HCT116 (cell line): ENCODE measurements around the gene KCNH5. TPM values are rescaled to one million over a fixed set of nuclear protein-coding genes. Genes with fewer than 3 reads are reported as not detected.

Source experiments
- ATAC-seq: fragments of 200-7000 bp; cut with Tn5 transposase; 2 replicates; pipeline ENCODE4 v1.9.1; 2020; ENCODE audit warnings: mild to moderate bottlenecking, moderate library complexity
- BruUV-seq: library from RNA; stranded (reverse); fragments of 400-500 nt; replicated peaks from 2 replicates; lab custom pipeline; 2021; lab: Mats Ljungman, UMichigan
- CTCF ChIA-PET: fragments of 300-600 bp; sonication (Branson Sonifier 250); formaldehyde crosslinking; loops from one replicate; lab custom pipeline; 2021; ENCODE audit warnings: antibody characterized with exemption; lab: Charles Lee
- POLR2A ChIA-PET: fragments of 300-600, 350-600 bp; sonication (Branson Sonifier 250); formaldehyde crosslinking; loops from one replicate; lab custom pipeline; 2021; ENCODE audit warnings: antibody characterized with exemption; lab: Charles Lee
- RAD21 ChIA-PET, 2 experiments: fragments of 300-600 bp; sonication (Branson Sonifier 250); formaldehyde crosslinking; loops; one replicate each; lab custom pipeline; 2023; ENCODE audit warnings: low total read pairs in 2 of 2; ENCODE audit not compliant: uncharacterized antibody in 2 of 2, unreplicated experiment in 2 of 2, low non-redundant PET in 1 of 2; lab: Charles Lee
- DNase-seq: peaks from one replicate; pipeline ENCODE4 v3.0.0-alpha.2; 2010; ENCODE audit warnings: low read depth, low spot score
- H2AFZ ChIP-seq: fragments of 200-600 bp; shearing (Covaris generic), sonication (generic); 2 replicates; pipeline ENCODE4 v1.6.1; 2017; ENCODE audit warnings: low read depth, mixed run types, mixed read lengths, antibody characterized with exemption, low read length; ENCODE audit not compliant: poor library complexity, severe bottlenecking
- H3K27ac ChIP-seq: 2 replicates; pipeline ENCODE4 v1.5.1; 2012; ENCODE audit warnings: low read depth, low read length
- H3K27me3 ChIP-seq: fragments of 200-600 bp; sonication (generic); 2 replicates; pipeline ENCODE4 v1.6.1; 2016; ENCODE audit warnings: mixed run types, low read length, mixed read lengths; ENCODE audit not compliant: insufficient read depth
- H3K36me3 ChIP-seq, 2 experiments: fragments of 200-500 bp in 1 of 2; fragments of 200-600 bp in 1 of 2; sonication (Bioruptor generic) in 1 of 2; sonication (generic) in 1 of 2; 2 replicates each; pipeline versions ENCODE4 v1.5.1 to v1.6.1; 2014 to 2016; ENCODE audit warnings: low read length in 2 of 2, inconsistent platforms in 1 of 2, mixed read lengths in 1 of 2, mixed run types in 1 of 2; ENCODE audit not compliant: insufficient read depth in 2 of 2, control insufficient read depth in 1 of 2
- H3K4me1 ChIP-seq, 2 experiments: fragments of 200-600 bp in 1 of 2; sonication (generic) in 1 of 2; 2 replicates each; pipeline versions ENCODE4 v1.5.1 to v1.6.1; 2012 to 2017; ENCODE audit warnings: low read length in 2 of 2, inconsistent platforms in 1 of 2, mild to moderate bottlenecking in 1 of 2, mixed read lengths in 1 of 2, mixed run types in 1 of 2, moderate library complexity in 1 of 2; ENCODE audit not compliant: insufficient read depth in 2 of 2, control insufficient read depth in 1 of 2
- H3K4me2 ChIP-seq: fragments of 200-600 bp; sonication (generic); 2 replicates; pipeline ENCODE4 v1.6.1; 2017; ENCODE audit warnings: mixed run types, low read length, mixed read lengths
- H3K4me3 ChIP-seq, 2 experiments: fragments of 200-600 bp in 1 of 2; sonication (generic) in 1 of 2; replicated peaks in 1 of 2; 2 replicates each; pipeline ENCODE4 v1.5.1; 2011 to 2016; ENCODE audit warnings: low read length in 2 of 2, control low read depth in 1 of 2, low read depth in 1 of 2, mild to moderate bottlenecking in 1 of 2, mixed read lengths in 1 of 2, mixed run types in 1 of 2
- H3K79me2 ChIP-seq: fragments of 200-600 bp; sonication (generic); 2 replicates; pipeline ENCODE4 v1.6.1; 2017; ENCODE audit warnings: mild to moderate bottlenecking, mixed run types, low read length, moderate library complexity, mixed read lengths; ENCODE audit not compliant: insufficient read depth
- H3K9ac ChIP-seq: fragments of 200-600 bp; sonication (generic); 2 replicates; pipeline ENCODE4 v1.6.1; 2016; ENCODE audit warnings: low read length, mixed read lengths
- H3K9me2 ChIP-seq: fragments of 200-600 bp; sonication (generic), shearing (Covaris generic); 2 replicates; pipeline ENCODE4 v1.6.1; 2017; ENCODE audit warnings: mixed run types, mild to moderate bottlenecking, moderate library complexity; ENCODE audit not compliant: insufficient read depth
- H3K9me3 ChIP-seq, 2 experiments: fragments of 200-500 bp in 1 of 2; fragments of 200-600 bp in 1 of 2; sonication (Bioruptor generic) in 1 of 2; sonication (generic) in 1 of 2; 2 replicates each; pipeline ENCODE4 v1.6.1; 2014 to 2017; ENCODE audit warnings: low read length in 2 of 2, mixed read lengths in 2 of 2, inconsistent platforms in 1 of 2, low read depth in 1 of 2, mild to moderate bottlenecking in 1 of 2, mixed run types in 1 of 2, moderate library complexity in 1 of 2; ENCODE audit not compliant: control insufficient read depth in 1 of 2, insufficient read depth in 1 of 2
- H4K20me1 ChIP-seq: fragments of 200-600 bp; sonication (generic), shearing (Covaris generic); 2 replicates; pipeline ENCODE4 v1.6.1; 2017; ENCODE audit warnings: mixed run types, mild to moderate bottlenecking, moderate library complexity; ENCODE audit not compliant: insufficient read depth
- ELF1 ChIP-seq: IDR thresholded peaks from 2 replicates; pipeline ENCODE4 v1.6.1; 2012; ENCODE audit warnings: low read depth, borderline replicate concordance
- EZH2 ChIP-seq: fragments of 200-600 bp; sonication (generic); IDR thresholded peaks from 2 replicates; pipeline ENCODE4 v1.6.1; 2017; ENCODE audit warnings: antibody characterized with exemption, mixed run types
- EZH2phosphoT487 ChIP-seq: fragments of 200-600 bp; IDR thresholded peaks from 2 replicates; pipeline ENCODE4 v1.6.1; 2018; ENCODE audit warnings: antibody characterized with exemption, borderline replicate concordance
- FOSL1 ChIP-seq: IDR thresholded peaks from 2 replicates; pipeline ENCODE4 v1.6.1; 2012; ENCODE audit warnings: low read depth
- MAX ChIP-seq: IDR thresholded peaks from 2 replicates; pipeline ENCODE4 v1.6.1; 2012
- TCF7L2 ChIP-seq: IDR thresholded peaks from 2 replicates; pipeline ENCODE4 v1.7.0; 2011; ENCODE audit warnings: borderline replicate concordance, inconsistent platforms; ENCODE audit not compliant: insufficient read depth, insufficient read length; ENCODE audit errors: extremely low read depth
- ZFX ChIP-seq: fragments of 450-650 bp; IDR thresholded peaks from 2 replicates; pipeline ENCODE4 v1.6.1; 2017
- intact Hi-C: fragments of 100-400 bp; cut with micrococcal nuclease; formaldehyde crosslinking; loops from 2 replicates; pipeline ENCODE4 v1.10.0; 2022
- total RNA-seq: library from RNA; stranded (reverse); gene quantifications from one replicate; pipeline ENCODE4 v1.2.1, GENCODE V29; 2021; ENCODE audit not compliant: unreplicated experiment
- TF ChIP-seq, protein P1 (sequence below), 3 experiments: fragments of 200-600 bp in 1 of 3; sonication (generic) in 1 of 3; IDR thresholded peaks in 2 of 3; conservative IDR thresholded peaks in 1 of 3; 2 replicates each; pipeline ENCODE4 v1.5.1; 2012 to 2017; ENCODE audit warnings: low read depth in 2 of 3, low read length in 2 of 3, antibody characterized with exemption in 1 of 3, borderline replicate concordance in 1 of 3, control low read depth in 1 of 3, mild to moderate bottlenecking in 1 of 3, mixed read lengths in 1 of 3, mixed run types in 1 of 3, moderate library complexity in 1 of 3; ENCODE audit not compliant: insufficient read depth in 1 of 3

KCNH5 gene
- total RNA-seq, 1 experiment from 2014 or later: not detected

GRCh38 chr14:63032641-63033040 is 12.6 kb downstream of the KCNH5 start (continued):
- TF ChIP-seq, protein P1, sequence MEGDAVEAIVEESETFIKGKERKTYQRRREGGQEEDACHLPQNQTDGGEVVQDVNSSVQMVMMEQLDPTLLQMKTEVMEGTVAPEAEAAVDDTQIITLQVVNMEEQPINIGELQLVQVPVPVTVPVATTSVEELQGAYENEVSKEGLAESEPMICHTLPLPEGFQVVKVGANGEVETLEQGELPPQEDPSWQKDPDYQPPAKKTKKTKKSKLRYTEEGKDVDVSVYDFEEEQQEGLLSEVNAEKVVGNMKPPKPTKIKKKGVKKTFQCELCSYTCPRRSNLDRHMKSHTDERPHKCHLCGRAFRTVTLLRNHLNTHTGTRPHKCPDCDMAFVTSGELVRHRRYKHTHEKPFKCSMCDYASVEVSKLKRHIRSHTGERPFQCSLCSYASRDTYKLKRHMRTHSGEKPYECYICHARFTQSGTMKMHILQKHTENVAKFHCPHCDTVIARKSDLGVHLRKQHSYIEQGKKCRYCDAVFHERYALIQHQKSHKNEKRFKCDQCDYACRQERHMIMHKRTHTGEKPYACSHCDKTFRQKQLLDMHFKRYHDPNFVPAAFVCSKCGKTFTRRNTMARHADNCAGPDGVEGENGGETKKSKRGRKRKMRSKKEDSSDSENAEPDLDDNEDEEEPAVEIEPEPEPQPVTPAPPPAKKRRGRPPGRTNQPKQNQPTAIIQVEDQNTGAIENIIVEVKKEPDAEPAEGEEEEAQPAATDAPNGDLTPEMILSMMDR (IDR thresholded peaks at IDR 0.05 in 2 of 3, conservative IDR thresholded peaks at IDR 0.05 in 1 of 3; ENCODE audit: borderline replicate concordance in 1 of 3, insufficient read depth in 1 of 3, low read depth in 2 of 3, low read length in 2 of 3): no peak
- no peak for TF ChIP-seq ELF1
- TF ChIP-seq FOSL1: no peak
- TF ChIP-seq TCF7L2: no peak
- TF ChIP-seq MAX: no peak
- TF ChIP-seq, all 23 proteins: peak for 0

DNA sequence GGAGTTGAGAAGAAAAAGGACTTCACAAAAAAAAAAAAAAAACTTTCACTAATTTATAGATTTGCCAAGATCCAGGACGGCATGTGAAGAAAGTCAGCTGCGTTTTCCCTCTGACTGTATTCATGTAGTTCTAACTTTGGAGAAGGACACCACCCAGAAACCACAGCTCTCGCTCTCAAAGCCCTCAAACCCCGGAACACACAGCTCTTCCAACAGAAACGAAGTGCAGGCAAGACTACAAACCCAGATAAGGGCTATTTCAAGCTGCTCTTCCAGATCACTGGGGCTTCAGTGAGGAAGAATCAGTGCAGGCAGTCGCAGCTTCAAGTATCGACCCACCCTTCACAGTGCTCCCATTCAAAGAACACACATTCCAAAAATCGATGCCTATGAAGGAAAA is 13.2 kb downstream of the KCNH5 start:
- intact Hi-C loops: no loop called here

More for the DNA sequence above, 13.2 kb downstream of the KCNH5 start:
- ChIA-PET CTCF (no interaction called here), POLR2A (no interaction called here), RAD21 (no interaction called here)
- H3K9me2 ChIP-seq: no peaks in the 10 kb centered on the region
- no peak overlapping the region for H3K4me2 ChIP-seq
- TF ChIP-seq ZFX (no peak), EZH2 (no peak), EZH2phosphoT487 (no peak)
- TF ChIP-seq, protein P1 (IDR thresholded peaks at IDR 0.05 in 2 of 3, conservative IDR thresholded peaks at IDR 0.05 in 1 of 3; ENCODE audit: borderline replicate concordance in 1 of 3, insufficient read depth in 1 of 3, low read depth in 2 of 3, low read length in 2 of 3): no peak
- no peaks in the 10 kb centered on the region for H3K36me3 ChIP-seq
- H3K27me3 ChIP-seq: no peaks in the 10 kb centered on the region
- no peak for ATAC-seq
- no peaks in the 10 kb centered on the region for H3K79me2 ChIP-seq
- H3K9ac ChIP-seq: no peak overlapping the region
- no peak overlapping the region for H2AFZ ChIP-seq
- H3K4me3 ChIP-seq: no peak overlapping the region
- no TSS peak for BruUV-seq
- no peaks in the 10 kb centered on the region for H3K4me1 ChIP-seq
- no peaks in the 10 kb centered on the region for H4K20me1 ChIP-seq
- DNase-seq: no peak
- H3K9me3 ChIP-seq: no peaks in the 10 kb centered on the region
- no peak overlapping the region for H3K27ac ChIP-seq
